ENCODE results near the gene CLDN8.

The CLDN8 gene

GRCh38 chr21:30245061-30245460 lies 29.2 kb upstream of the CLDN8 start:
- TF ChIP-seq CTCF (IDR thresholded peaks at IDR 0.05; ENCODE audit: low read depth, low read length) = no peak
- DNase-seq (ENCODE audit: low read depth in 2 of 2) = no peak
- H3K4me3 ChIP-seq (replicated peaks in 1 of 2; ENCODE audit: low read depth in 2 of 2, low read length in 2 of 2) = no peak overlapping the region

DNA sequence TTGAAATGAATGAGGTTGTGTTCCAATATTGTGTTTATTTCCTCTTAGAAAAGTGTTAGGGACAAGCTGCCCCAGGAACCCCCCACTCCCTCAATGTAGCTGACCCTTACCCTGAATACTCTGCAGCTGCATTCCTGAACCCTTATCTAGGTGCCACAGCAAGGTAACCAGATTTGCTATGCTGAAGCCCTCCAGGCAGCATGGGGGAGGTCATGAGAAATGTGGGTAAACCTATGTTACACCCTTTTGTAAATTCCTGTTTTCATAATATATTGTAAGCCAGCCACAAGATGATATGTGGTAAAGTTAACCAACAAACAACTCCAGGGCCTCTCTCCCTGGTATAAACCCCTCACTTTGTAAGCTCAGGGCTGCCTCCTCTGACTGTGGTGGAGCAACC lies 27.8 kb upstream of the CLDN8 start:
- no peak for TF ChIP-seq CTCF (IDR thresholded peaks at IDR 0.05; ENCODE audit: low read depth, low read length)
- DNase-seq (ENCODE audit: low read depth in 2 of 2) = no peak
- H3K4me3 ChIP-seq (replicated peaks in 1 of 2; ENCODE audit: low read depth in 2 of 2, low read length in 2 of 2) = no peak overlapping the region

DNA sequence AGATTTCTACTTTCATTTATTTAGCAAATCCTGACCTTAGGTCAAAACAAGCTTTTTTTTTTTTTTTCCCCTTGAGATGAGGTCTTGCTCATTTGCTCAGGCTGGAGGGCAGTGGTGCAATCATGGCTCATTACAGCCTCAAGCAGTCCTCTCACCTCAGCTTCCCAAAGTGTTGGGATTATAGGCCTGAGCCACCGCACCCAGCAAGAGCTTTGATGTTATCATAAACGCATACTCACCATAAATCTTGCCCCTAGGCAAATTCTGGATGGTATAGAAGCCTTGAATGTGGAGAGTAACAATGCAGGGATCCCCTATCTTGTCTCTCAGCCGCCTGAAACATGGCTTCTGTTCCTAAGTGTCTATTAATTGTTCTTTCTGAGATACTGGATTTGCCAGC lies 24.8 kb upstream of the CLDN8 start:
- TF ChIP-seq CTCF (IDR thresholded peaks at IDR 0.05; ENCODE audit: low read depth, low read length) = no peak
- DNase-seq (ENCODE audit: low read depth in 2 of 2) = no peak
- no peak overlapping the region for H3K4me3 ChIP-seq (replicated peaks in 1 of 2; ENCODE audit: low read depth in 2 of 2, low read length in 2 of 2)

DNA sequence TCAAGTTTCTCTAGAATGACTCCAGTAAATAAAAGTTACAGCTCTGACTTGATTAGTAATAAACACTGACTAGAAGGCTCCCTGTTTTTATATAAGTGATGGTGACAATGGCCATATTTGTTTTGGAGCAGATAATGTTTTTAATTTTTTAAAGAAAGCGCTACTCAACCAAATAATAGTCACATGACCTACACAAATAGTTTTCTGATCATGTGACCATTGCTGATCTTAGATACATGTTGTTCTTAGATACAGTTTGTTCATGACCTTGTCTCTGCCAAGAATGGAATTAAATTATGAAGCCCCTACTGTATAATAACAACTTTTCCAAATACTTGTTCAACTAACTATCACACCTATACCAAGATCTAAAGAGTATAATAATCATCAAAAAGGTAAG lies 22.3 kb upstream of the CLDN8 start:
- no peak overlapping the region for H3K4me3 ChIP-seq (replicated peaks in 1 of 2; ENCODE audit: low read depth in 2 of 2, low read length in 2 of 2)
- no peak for DNase-seq (ENCODE audit: low read depth in 2 of 2)
- TF ChIP-seq CTCF (IDR thresholded peaks at IDR 0.05; ENCODE audit: low read depth, low read length) = no peak

GRCh38 chr21:30234643-30235042 lies 18.7 kb upstream of the CLDN8 start:
- no peak overlapping the region for H3K4me3 ChIP-seq (replicated peaks in 1 of 2; ENCODE audit: low read depth in 2 of 2, low read length in 2 of 2)
- no peak for TF ChIP-seq CTCF (IDR thresholded peaks at IDR 0.05; ENCODE audit: low read depth, low read length)
- peak; percentile 11 to 78 for DNase-seq (ENCODE audit: low read depth in 2 of 2)

DNA sequence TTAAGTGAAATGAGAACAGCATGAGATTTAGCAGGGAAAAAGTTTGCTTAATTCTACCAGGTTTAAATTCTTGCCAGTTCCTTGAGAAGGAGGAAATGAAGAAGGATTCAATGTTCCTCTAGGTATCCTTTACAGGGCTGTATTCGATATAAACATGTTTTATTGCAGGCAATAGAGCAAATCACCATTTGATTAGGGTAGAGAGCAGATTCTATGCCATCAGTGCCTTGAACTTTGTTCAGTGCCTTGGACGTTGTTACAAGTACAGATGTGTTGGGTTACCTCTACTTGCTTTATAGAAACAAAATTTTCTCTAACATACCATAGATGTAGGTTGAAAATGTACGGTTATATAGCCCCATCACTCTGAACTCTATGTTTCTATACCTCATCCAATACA lies 18.2 kb upstream of the CLDN8 start:
- no peak for TF ChIP-seq CTCF (IDR thresholded peaks at IDR 0.05; ENCODE audit: low read depth, low read length)
- DNase-seq (ENCODE audit: low read depth in 2 of 2) = no peak
- H3K4me3 ChIP-seq (replicated peaks in 1 of 2; ENCODE audit: low read depth in 2 of 2, low read length in 2 of 2) = no peak overlapping the region

DNA sequence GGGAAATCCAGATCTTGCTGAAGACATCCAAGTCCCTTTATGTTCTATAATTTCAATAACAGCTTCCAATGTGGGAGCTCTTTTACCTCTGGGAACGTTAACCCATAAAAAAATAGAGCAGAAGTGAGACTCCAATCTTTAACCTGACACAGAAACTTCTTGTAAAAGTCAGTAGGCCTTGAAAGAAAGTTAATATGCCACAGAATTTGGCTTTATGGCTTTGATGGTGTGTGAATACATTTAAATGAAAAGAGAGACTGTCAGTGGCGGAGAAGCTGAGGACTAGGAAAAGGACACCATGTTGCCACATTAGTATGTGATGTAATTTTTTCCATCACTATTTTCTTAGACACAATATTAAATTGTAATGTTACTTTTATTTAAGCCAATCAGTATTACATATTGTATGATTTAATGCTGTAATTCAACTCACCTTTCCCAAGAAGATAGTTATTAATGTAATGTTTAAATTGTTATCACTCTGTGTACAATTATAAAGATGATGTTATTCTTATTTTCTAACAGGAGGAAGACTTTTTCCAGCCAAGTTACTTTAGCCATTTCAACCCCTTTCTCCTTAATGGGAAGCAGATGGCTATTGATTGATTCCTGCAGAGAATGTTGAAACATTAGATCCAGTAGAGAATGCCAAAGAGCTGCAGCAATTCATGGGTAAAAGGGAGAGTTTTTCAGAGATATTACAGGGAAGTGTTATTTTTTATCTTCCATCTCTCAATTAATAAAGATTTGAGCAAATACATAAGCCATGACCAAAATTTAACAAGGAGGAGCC lies 17.5 kb upstream of the CLDN8 start:
- DNase-seq (ENCODE audit: low read depth in 2 of 2) = no peak
- no peak overlapping the region for H3K4me3 ChIP-seq (replicated peaks in 1 of 2; ENCODE audit: low read depth in 2 of 2, low read length in 2 of 2)
- no peak for TF ChIP-seq CTCF (IDR thresholded peaks at IDR 0.05; ENCODE audit: low read depth, low read length)
